Measurements from ENCODE around the gene PARVG.

The PARVG gene

DNA sequence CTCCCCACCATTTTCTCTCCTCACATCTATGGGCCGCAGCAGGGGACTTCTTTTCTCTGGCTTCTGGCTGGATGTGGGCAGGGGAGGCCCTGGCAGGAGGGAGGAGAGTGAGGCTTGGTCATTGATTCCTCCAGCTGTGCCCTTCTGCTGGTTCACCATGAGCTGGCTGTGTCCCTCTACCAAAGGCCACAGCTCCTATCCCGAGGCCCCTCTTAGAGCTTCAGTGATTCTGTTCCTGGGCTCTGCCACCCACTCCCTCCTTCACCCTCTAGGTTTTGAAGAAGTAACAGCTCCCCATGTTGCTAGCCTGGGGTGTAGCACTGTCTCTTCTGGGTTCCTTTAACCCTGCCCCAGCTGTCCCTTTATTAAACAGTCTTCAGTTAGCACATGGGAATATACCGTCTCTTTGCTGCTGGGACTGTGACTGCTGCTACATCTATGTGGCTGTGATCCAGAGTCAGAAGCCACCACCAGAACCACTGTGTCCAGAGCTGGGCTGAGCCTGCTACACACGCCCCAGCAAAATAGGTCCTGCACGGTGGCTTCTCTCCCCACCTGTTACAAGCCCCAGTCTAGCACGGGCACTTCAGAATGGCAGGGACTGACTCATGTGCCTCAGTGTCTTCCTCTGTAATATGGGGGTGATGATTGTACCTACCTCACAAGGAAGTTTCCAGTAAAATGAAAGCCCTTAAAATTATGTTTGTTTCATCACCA is 578 bp upstream of the PARVG start:
- H3K4me3 ChIP-seq (ENCODE audit: low read depth, low read length) = no peak overlapping the region
- TF ChIP-seq, protein P1, sequence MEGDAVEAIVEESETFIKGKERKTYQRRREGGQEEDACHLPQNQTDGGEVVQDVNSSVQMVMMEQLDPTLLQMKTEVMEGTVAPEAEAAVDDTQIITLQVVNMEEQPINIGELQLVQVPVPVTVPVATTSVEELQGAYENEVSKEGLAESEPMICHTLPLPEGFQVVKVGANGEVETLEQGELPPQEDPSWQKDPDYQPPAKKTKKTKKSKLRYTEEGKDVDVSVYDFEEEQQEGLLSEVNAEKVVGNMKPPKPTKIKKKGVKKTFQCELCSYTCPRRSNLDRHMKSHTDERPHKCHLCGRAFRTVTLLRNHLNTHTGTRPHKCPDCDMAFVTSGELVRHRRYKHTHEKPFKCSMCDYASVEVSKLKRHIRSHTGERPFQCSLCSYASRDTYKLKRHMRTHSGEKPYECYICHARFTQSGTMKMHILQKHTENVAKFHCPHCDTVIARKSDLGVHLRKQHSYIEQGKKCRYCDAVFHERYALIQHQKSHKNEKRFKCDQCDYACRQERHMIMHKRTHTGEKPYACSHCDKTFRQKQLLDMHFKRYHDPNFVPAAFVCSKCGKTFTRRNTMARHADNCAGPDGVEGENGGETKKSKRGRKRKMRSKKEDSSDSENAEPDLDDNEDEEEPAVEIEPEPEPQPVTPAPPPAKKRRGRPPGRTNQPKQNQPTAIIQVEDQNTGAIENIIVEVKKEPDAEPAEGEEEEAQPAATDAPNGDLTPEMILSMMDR (IDR thresholded peaks at IDR 0.05; ENCODE audit: low read depth, low read length) = no peak

DNA sequence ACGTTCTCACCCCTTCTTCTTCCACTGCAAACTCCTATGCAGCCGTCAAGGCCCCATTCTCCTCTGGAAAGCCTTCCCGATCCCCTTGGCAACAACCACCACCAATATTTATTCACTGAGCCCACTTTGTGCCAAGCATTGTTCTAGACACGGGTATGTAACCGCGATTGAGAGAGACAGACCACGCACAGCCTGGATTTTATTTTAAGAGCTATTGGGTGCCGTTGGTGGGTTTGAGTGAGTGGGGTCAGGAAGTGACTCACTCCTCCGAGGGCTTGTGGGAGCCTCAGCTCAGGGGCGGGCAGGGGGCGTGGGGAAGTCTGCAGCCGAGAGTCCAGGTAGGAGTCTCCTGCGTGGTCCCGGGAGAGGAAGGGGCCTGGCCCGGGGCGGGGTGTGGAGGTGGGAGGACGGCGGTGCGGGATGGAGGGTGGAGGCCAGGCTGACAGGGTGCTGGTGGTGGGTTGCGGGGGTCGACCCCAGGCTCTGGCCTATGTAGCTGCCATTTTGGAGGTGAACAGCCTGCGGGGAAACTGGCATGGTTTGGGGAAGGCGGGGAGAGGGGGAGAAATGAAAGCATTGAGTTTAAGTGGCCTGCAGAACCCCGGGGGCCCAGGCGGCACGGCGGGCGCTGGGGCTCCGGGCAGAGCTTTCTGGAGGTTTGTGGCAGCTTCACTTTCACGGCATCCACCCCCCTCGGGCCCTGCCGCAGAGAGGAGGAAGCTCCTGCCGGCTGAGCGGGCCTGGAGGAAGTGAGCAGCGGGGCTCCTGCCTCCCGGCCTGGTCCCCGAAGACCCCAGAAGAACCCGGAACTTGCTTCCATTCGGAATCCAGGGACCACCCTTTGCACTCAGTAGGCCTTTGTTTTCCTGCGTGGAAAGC is 547 bp downstream of the PARVG start:
- H3K4me3 ChIP-seq (ENCODE audit: low read depth, low read length) = no peak overlapping the region
- TF ChIP-seq, protein P1 (IDR thresholded peaks at IDR 0.05; ENCODE audit: low read depth, low read length) = no peak

DNA sequence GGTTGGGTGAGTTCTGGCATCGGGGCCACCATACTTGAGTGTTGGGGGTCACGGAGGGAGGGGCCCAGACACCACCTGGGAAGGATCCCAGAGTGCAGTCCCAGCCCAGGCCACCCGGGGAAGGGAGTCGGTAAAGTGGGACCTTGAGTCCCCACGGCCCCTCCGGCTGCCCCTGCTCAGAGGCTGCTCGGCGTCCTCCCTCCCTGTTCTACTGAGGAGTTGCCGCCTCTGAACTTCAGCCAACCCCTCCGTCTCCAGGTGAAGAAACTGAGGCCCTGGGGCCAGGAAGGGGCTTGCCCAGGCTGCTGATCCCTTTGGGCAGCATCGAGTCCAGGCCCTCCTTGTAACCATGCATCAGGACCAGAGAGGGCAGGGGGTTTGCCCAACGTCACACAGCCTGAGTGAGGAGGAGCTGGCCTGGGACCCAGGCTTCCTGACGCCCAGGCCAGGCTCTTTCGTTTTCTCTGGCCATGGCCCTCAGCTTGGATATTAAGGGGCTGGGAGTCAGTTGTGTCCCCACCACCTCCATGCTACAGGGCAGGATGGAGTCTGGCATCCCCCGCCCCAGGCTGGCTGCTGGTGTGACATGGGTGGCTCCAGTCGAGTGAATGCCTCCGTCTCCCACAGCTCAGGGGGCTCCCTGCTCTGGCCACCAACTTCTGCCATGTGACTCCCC is 1.3 kb downstream of the PARVG start:
- TF ChIP-seq, protein P1 (IDR thresholded peaks at IDR 0.05; ENCODE audit: low read depth, low read length) = no peak
- no peak overlapping the region for H3K4me3 ChIP-seq (ENCODE audit: low read depth, low read length)

- TF ChIP-seq, protein P1 (IDR thresholded peaks at IDR 0.05; ENCODE audit: low read depth, low read length) = no peak
- no peak overlapping the region for H3K4me3 ChIP-seq (ENCODE audit: low read depth, low read length)
Observed at GRCh38 chr22:44182588-44183286, 2.0 kb downstream of the PARVG start.

GRCh38 chr22:44183287-44183588 is 2.5 kb downstream of the PARVG start:
- TF ChIP-seq, protein P1 (IDR thresholded peaks at IDR 0.05; ENCODE audit: low read depth, low read length) = no peak
- H3K4me3 ChIP-seq (ENCODE audit: low read depth, low read length) = no peak overlapping the region

- TF ChIP-seq, protein P1 (IDR thresholded peaks at IDR 0.05; ENCODE audit: low read depth, low read length) = no peak
Observed at GRCh38 chr22:44184006-44184405, 3.3 kb downstream of the PARVG start.

More at GRCh38 chr22:44184006-44184405, 3.3 kb downstream of the PARVG start:
- H3K4me3 ChIP-seq (ENCODE audit: low read depth, low read length) = no peak overlapping the region
